Activated CD8-positive, alpha-beta T cell treated with anti-CD3 and anti-CD28 coated beads for 36 hours (primary cell): Measurements from ENCODE around the gene RBM5. TPM values are rescaled to one million over a fixed set of nuclear protein-coding genes. Genes with fewer than 3 reads are reported as not detected.

Source experiments
- ATAC-seq: fragments of 200-7000 bp; cut with Tn5 transposase; one replicate; pipeline ENCODE4 v1.10.0; 2021; ENCODE audit warnings: mild to moderate bottlenecking, moderate library complexity
- CTCF ChIA-PET: fragments of 350-600 bp; sonication (Branson Sonifier 250); formaldehyde crosslinking; loops from one replicate; lab custom pipeline; 2021; ENCODE audit warnings: antibody characterized with exemption; lab: Charles Lee
- POLR2A ChIA-PET: fragments of 350-600 bp; sonication (Branson Sonifier 250); formaldehyde crosslinking; loops from one replicate; lab custom pipeline; 2021; ENCODE audit warnings: antibody characterized with exemption; lab: Charles Lee
- DNase-seq: peaks from one replicate; pipeline ENCODE4 v3.0.0-alpha.2; 2020
- H3K27ac Mint-ChIP-seq: one replicate; pipeline ENCODE4 v1.8.0; 2021; ENCODE audit warnings: mild to moderate bottlenecking, mixed read lengths
- H3K27me3 Mint-ChIP-seq: one replicate; pipeline ENCODE4 v1.8.0; 2021; ENCODE audit warnings: mixed read lengths
- H3K36me3 Mint-ChIP-seq: one replicate; pipeline ENCODE4 v1.8.0; 2021; ENCODE audit warnings: low read depth, mixed read lengths
- H3K4me1 Mint-ChIP-seq: one replicate; pipeline ENCODE4 v1.8.0; 2021; ENCODE audit warnings: low read depth, mixed read lengths
- H3K4me3 Mint-ChIP-seq: one replicate; pipeline ENCODE4 v1.8.0; 2021; ENCODE audit warnings: mild to moderate bottlenecking, moderate library complexity, mixed read lengths
- H3K9me3 Mint-ChIP-seq: one replicate; pipeline ENCODE4 v1.8.0; 2021; ENCODE audit warnings: mixed read lengths
- intact Hi-C: fragments of 100-400 bp; cut with micrococcal nuclease; formaldehyde crosslinking; loops from one replicate; pipeline ENCODE4 v1.10.0; 2022
- total RNA-seq, 2 experiments: library from RNA; stranded (reverse); gene quantifications; one replicate each; pipeline ENCODE4 v1.2.3, GENCODE V29; 2021
- TF ChIP-seq, protein P1 (sequence below): fragments of 200-600 bp; IDR thresholded peaks from one replicate; pipeline ENCODE4 v1.8.0; 2022; ENCODE audit warnings: antibody characterized with exemption, mild to moderate bottlenecking

The RBM5 gene
- 100 to 1,000 TPM; 103 to 106 TPM for total RNA-seq

DNA sequence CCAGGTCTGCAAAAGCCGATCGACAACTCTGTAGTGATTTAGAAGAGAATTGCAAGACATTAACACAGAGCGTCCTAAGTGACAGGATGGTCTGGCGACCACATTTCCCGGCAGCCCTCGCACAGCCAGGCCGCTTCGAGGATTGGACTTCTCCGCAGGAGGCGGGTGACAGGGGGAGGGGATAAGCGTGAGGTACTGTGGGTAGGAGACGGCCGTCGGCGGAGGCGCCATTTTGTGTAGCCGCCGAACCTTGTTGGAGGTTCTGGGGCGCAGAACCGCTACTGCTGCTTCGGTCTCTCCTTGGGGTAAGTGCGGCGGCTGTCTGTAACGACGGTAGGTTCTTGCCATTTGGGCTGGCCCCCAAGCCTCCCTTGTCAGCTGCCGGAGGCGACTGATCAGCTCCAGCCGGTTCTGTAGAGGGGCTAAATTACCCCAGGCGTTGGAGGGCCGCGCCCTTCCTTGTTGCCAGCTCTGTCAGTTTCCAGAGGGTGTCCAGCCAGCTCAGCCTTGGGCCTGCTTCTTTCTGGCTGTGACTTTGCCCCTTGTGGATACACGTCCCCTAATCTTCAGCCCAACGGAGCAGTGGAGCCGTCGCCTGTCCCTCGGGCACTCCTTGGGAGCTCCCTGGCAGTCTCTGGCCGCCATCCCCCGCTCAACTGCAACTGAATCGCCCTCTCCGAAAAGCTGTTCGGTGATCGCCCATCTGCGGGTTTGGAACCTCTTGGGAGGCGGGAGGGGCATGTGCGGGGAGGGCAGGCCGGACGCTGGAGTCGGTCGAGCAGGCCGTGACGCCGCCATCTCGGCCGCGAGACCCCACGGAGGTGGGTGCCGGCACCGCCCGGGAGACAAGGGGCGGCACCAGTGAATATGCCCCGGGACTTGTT is at the start of gene RBM5:
Gene RBM5 (plus strand): TSS at position 195 of the 884 bp plus-strand sequence. CDS start 1,516 bp downstream, outside the sequence.
- H3K4me3 Mint-ChIP-seq = peak within 1 kb of the TSS; percentile 99

DNA sequence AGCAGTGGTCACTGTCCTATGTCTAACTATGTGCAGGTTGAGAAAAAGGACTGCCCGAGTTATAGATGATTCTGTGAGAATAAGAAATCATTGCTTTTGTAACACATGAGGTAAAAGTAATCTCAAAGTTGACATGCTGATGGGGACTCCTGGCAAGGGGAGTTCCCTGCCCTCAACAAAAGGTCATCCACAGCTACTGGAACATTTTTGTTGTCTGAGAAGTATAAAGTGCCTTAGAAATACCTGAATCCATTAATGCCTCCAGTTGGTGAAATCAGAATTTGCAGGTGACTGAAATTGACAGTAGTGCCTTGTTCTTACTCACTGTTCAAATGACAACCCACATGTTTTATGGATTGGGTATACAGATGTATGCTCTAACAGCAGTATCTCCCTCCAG is 43.7 kb upstream of the RBM5 start:
- DNase-seq = peak; percentile 20
- peak; percentile 82 for ATAC-seq
- POLR2A ChIA-PET = interaction anchor here (1.4 kb wide), 1 partner anchor 12 kb away, joined by 5 read pairs; no protein-coding TSS in a partner anchor
- Mint-ChIP-seq H3K4me3 (no peak overlapping the region), H3K27ac (peak overlapping the region; percentile 59), H3K27me3 (no peaks in the 10 kb centered on the region), H3K9me3 (no peaks in the 10 kb centered on the region), H3K4me1 (peaks cover 14% of the 10 kb centered on the region), H3K36me3 (peaks cover 8% of the 10 kb centered on the region)
- intact Hi-C loops = no loop called here
- TF ChIP-seq, protein P1, sequence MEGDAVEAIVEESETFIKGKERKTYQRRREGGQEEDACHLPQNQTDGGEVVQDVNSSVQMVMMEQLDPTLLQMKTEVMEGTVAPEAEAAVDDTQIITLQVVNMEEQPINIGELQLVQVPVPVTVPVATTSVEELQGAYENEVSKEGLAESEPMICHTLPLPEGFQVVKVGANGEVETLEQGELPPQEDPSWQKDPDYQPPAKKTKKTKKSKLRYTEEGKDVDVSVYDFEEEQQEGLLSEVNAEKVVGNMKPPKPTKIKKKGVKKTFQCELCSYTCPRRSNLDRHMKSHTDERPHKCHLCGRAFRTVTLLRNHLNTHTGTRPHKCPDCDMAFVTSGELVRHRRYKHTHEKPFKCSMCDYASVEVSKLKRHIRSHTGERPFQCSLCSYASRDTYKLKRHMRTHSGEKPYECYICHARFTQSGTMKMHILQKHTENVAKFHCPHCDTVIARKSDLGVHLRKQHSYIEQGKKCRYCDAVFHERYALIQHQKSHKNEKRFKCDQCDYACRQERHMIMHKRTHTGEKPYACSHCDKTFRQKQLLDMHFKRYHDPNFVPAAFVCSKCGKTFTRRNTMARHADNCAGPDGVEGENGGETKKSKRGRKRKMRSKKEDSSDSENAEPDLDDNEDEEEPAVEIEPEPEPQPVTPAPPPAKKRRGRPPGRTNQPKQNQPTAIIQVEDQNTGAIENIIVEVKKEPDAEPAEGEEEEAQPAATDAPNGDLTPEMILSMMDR = no peak
- CTCF ChIA-PET = no interaction called here

More for the DNA sequence above, at the start of gene RBM5:
- Mint-ChIP-seq H3K9me3 (no peaks in the 10 kb centered on the region), H3K36me3 (peaks cover 30% of the 10 kb centered on the region), H3K27ac (peak within 1 kb of the TSS; percentile 99), H3K4me1 (peaks cover 29% of the 10 kb centered on the region), H3K27me3 (no peaks in the 10 kb centered on the region)
- CTCF ChIA-PET = interaction anchor here (0.6 to 2.7 kb wide), 4 partner anchors 20 to 106 kb away, joined by 3 to 9 read pairs (median 3); no protein-coding TSS in a partner anchor
- intact Hi-C loops = no loop called here
- DNase-seq = peak; percentile 97
- TF ChIP-seq, protein P1 = no peak
- POLR2A ChIA-PET = interaction anchor here (0.6 to 1.6 kb wide), 4 partner anchors 13 to 286 kb away, joined by 3 to 5 read pairs (median 4); partner anchors contain the start of gene INKA1
- ATAC-seq = peak; percentile 100

DNA sequence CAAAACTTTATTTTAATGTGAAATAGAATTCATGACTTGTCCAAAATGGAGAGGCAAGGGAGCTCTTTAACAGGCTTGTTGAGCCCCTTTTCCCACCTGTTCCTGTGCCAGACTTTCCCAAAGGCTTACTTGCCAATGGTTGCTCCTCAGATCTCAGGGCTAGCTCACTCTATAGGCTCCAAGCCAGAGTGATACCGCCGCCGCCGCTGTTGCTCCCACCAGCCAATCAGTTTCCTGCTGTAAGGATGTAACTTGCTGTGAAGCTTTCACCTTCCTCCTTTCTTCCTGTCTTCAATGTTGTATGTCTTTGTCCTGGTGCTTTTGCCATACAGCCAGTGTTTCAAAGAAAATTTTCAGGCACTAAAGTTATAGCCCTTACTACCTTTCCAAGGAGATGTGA is 41.3 kb upstream of the RBM5 start:
- POLR2A ChIA-PET = interaction anchor here (1.1 kb wide), 1 partner anchor 13 kb away, joined by 3 read pairs; no protein-coding TSS in a partner anchor
- Mint-ChIP-seq H3K27me3 (no peaks in the 10 kb centered on the region), H3K9me3 (no peaks in the 10 kb centered on the region), H3K4me3 (no peak overlapping the region), H3K36me3 (peaks cover 22% of the 10 kb centered on the region), H3K4me1 (peaks cover 13% of the 10 kb centered on the region), H3K27ac (no peak overlapping the region)
- CTCF ChIA-PET = interaction anchor here (1.2 kb wide), 1 partner anchor 48 kb away, joined by 4 read pairs; no protein-coding TSS in a partner anchor
- ATAC-seq (no peak), DNase-seq (no peak)
- intact Hi-C loops = no loop called here
- TF ChIP-seq, protein P1 = no peak

DNA sequence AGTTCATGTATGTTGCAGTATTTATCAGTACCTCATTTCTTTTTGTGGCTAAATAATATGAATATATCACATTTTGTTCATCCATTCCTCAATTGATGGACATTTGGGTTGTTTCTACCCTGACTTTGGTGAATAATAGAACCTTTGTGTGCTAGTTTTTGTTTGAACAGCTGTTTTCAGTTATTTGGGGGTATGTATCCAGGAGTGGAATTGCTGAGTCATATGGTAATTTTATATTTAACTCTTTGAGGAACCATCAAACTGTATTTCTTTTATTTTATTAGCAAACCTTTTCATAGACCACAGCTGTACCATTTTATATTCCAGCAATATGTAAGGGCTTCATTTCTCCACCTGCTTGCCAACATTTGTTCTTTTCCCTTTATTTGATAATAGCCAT is 38.4 kb upstream of the RBM5 start:
- Mint-ChIP-seq H3K4me3 (no peak overlapping the region), H3K27ac (no peak overlapping the region)

More for the DNA sequence above, 38.4 kb upstream of the RBM5 start:
- intact Hi-C loops = no loop called here
- TF ChIP-seq, protein P1 = no peak
- Mint-ChIP-seq H3K27me3 (no peaks in the 10 kb centered on the region), H3K9me3 (no peaks in the 10 kb centered on the region), H3K36me3 (peaks cover 34% of the 10 kb centered on the region), H3K4me1 (peaks cover 5% of the 10 kb centered on the region)
- ChIA-PET CTCF (no interaction called here), POLR2A (no interaction called here)
- ATAC-seq = no peak
- DNase-seq = no peak
